ENCODE results near the gene PGBD1. TPM values are rescaled to one million over a fixed set of nuclear protein-coding genes. Genes with fewer than 3 reads are reported as not detected.
"Not testable (repeated sequence)": the region's sequence is repeated elsewhere in the genome, so short reads cannot be mapped to it uniquely, and the experiment has no call there.

PGBD1 gene
- total and polyA plus RNA-seq, 2 of the 13 experiments (the other 11 are each of a cell fraction or from before 2014, with no cell fraction given): 3.6 to 6.9 TPM

- TF ChIP-seq PAWR (CRISPR knock-in tag; IDR thresholded peaks at IDR 0.05; ENCODE audit: borderline replicate concordance) (no peak), NFIC (IDR thresholded peaks at IDR 0.05; ENCODE audit: low read length) (no peak), ZNF646 (CRISPR knock-in tag; IDR thresholded peaks at IDR 0.05) (no peak), PLRG1 (conservative IDR thresholded peaks at IDR 0.05) (no peak)
Observed at GRCh38 chr6:28296520-28297060, 15.2 kb downstream of the PGBD1 start (continued).

GRCh38 chr6:28303570-28303969, 22.2 kb downstream of the PGBD1 start:
- WGBS (ENCODE audit: low lambda C conversion rate): 94% methylated on average over 3 of the region's 3 CpGs
- H3K4me3 ChIP-seq (replicated peaks in 1 of 3; ENCODE audit: insufficient read depth in 1 of 3, low read depth in 2 of 3, low read length in 3 of 3): no peak overlapping the region
- no peak overlapping the region for H3K4me2 ChIP-seq (ENCODE audit: low read depth, low read length)
- H2AFZ ChIP-seq (ENCODE audit: low read length): no peak overlapping the region
- TF ChIP-seq, protein P1, sequence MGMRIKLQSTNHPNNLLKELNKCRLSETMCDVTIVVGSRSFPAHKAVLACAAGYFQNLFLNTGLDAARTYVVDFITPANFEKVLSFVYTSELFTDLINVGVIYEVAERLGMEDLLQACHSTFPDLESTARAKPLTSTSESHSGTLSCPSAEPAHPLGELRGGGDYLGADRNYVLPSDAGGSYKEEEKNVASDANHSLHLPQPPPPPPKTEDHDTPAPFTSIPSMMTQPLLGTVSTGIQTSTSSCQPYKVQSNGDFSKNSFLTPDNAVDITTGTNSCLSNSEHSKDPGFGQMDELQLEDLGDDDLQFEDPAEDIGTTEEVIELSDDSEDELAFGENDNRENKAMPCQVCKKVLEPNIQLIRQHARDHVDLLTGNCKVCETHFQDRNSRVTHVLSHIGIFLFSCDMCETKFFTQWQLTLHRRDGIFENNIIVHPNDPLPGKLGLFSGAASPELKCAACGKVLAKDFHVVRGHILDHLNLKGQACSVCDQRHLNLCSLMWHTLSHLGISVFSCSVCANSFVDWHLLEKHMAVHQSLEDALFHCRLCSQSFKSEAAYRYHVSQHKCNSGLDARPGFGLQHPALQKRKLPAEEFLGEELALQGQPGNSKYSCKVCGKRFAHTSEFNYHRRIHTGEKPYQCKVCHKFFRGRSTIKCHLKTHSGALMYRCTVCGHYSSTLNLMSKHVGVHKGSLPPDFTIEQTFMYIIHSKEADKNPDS (CRISPR knock-in tag; IDR thresholded peaks at IDR 0.05): no peak
- TF ChIP-seq MXI1 (IDR thresholded peaks at IDR 0.05; ENCODE audit: borderline replicate concordance, low read depth, low read length): no peak
- TF ChIP-seq PAF1 (CRISPR knock-in tag; IDR thresholded peaks at IDR 0.05): no peak
- TF ChIP-seq SNRNP70 (IDR thresholded peaks at IDR 0.05; ENCODE audit: low read depth, low read length): no peak
- TF ChIP-seq SCMH1 (CRISPR knock-in tag; IDR thresholded peaks at IDR 0.05; ENCODE audit: borderline replicate concordance): no peak
- no TSS peak for BruUV-seq (replicated peaks)
- H3K4me1 ChIP-seq (ENCODE audit: insufficient read depth, low read length): no peaks in the 10 kb centered on the region
- H3K27me3 ChIP-seq (ENCODE audit: control insufficient read depth in 1 of 2, insufficient read depth in 2 of 2, low read length in 2 of 2): no peaks in the 10 kb centered on the region
- intact Hi-C loops (cut with micrococcal nuclease; ENCODE audit: unreplicated experiment): no loop called here
- ChIA-PET POLR2A (no interaction called here), CTCF (ENCODE audit: low intra/inter-chr PET ratio, low total read pairs) (no interaction called here)
- no peak for ATAC-seq
- in situ Hi-C loops (cut with HindIII; ENCODE audit: extremely low pct_ligation_motif_present, low pct_unique_long_range_greater_than_20kb): no loop called here
- H3K79me2 ChIP-seq (ENCODE audit: insufficient read depth, low read length): no peaks in the 10 kb centered on the region
- H3K9ac ChIP-seq (ENCODE audit: insufficient read depth, low read depth, low read length): no peak overlapping the region
- H4K20me1 ChIP-seq (ENCODE audit: insufficient read depth, low read length): no peaks in the 10 kb centered on the region
- no peak for FAIRE-seq
- no peak for DNase-seq (ENCODE audit: low spot score)
- H3K27ac ChIP-seq (ENCODE audit: extremely low read length, insufficient read depth, low read length): no peak overlapping the region
- no peaks in the 10 kb centered on the region for H3K9me3 ChIP-seq (ENCODE audit: low read length)
- peaks cover 0 to 5% of the 10 kb centered on the region in 2 experiments; a peak in 2 of 5 replicates for H3K36me3 ChIP-seq (replicated peaks in 1 of 2; ENCODE audit: control insufficient read depth in 1 of 2, insufficient read depth in 2 of 2, low read length in 2 of 2)

DNA sequence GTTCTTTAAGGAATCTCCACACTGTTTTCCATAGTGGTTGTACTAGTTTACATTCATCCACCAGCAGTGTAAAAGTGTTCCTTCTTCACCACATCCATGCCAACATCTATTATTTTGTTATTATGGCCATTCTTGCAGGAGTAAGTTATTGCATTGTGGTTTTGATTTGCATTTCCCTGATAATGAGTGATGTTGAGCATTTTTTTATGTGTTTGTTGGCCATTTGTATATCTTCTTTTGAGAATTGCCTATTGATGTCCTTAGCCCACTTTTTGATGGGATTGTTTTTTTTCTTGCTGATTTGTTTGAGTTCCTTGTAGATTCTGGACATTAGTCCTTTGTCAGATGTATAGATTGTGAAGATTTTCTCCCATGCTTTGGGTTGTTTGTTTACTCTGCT, 25.0 kb downstream of the PGBD1 start:
- FAIRE-seq; CTCF ChIA-PET (ENCODE audit: low intra/inter-chr PET ratio, low total read pairs); H3K4me3 ChIP-seq (replicated peaks in 1 of 3; ENCODE audit: insufficient read depth in 1 of 3, low read depth in 2 of 3, low read length in 3 of 3); H3K9ac ChIP-seq (ENCODE audit: insufficient read depth, low read depth, low read length); BruUV-seq (replicated peaks); H3K4me2 ChIP-seq (ENCODE audit: low read depth, low read length); ATAC-seq; H3K36me3 ChIP-seq (replicated peaks in 1 of 2; ENCODE audit: control insufficient read depth in 1 of 2, insufficient read depth in 2 of 2, low read length in 2 of 2); in situ Hi-C loops (cut with HindIII; ENCODE audit: extremely low pct_ligation_motif_present, low pct_unique_long_range_greater_than_20kb); H3K79me2 ChIP-seq (ENCODE audit: insufficient read depth, low read length); H3K27ac ChIP-seq (ENCODE audit: extremely low read length, insufficient read depth, low read length); H3K9me3 ChIP-seq (ENCODE audit: low read length); intact Hi-C loops (cut with micrococcal nuclease; ENCODE audit: unreplicated experiment); DNase-seq (ENCODE audit: low spot score); H4K20me1 ChIP-seq (ENCODE audit: insufficient read depth, low read length); POLR2A ChIA-PET; H2AFZ ChIP-seq (ENCODE audit: low read length); H3K27me3 ChIP-seq (ENCODE audit: control insufficient read depth in 1 of 2, insufficient read depth in 2 of 2, low read length in 2 of 2): not testable (repeated sequence)
- peaks cover 11% of the 10 kb centered on the region for H3K4me1 ChIP-seq (ENCODE audit: insufficient read depth, low read length)

All from HepG2 (cell line).